Natural killer cell (primary cell): ENCODE measurements around the gene KRT36. TPM values are rescaled to one million over a fixed set of nuclear protein-coding genes. Genes with fewer than 3 reads are reported as not detected.

ENCODE experiments used
- ATAC-seq, 3 donors: fragments of 150-1000 bp in 2 of 3; fragments of 200-7000 bp in 1 of 3; cut with Tn5 transposase; 1 replicate in 1 of 3; 2 replicates in 2 of 3; pipeline ENCODE4 v1.10.0; 2021; ENCODE audit warnings: mild to moderate bottlenecking in 2 of 3, moderate library complexity in 2 of 3
- DNase-seq, 2 donors: peaks; one replicate each; pipeline versions ENCODE4 v3.0.0 to v3.0.0-alpha.2; 2013 to 2021; ENCODE audit warnings: mixed read lengths in 1 of 2
- H3K27ac ChIP-seq: one replicate; pipeline ENCODE4 v1.5.1; 2013; ENCODE audit warnings: mild to moderate bottlenecking, low read length
- H3K27me3 ChIP-seq: one replicate; pipeline ENCODE4 v1.6.1; 2013; ENCODE audit warnings: low read length; ENCODE audit not compliant: control insufficient read depth, insufficient read depth
- H3K36me3 ChIP-seq: one replicate; pipeline ENCODE4 v1.6.1; 2013; ENCODE audit warnings: low read length; ENCODE audit not compliant: control insufficient read depth, insufficient read depth
- H3K4me1 ChIP-seq: one replicate; pipeline ENCODE4 v1.6.1; 2013; ENCODE audit warnings: low read length; ENCODE audit not compliant: control insufficient read depth, insufficient read depth
- H3K4me3 ChIP-seq: one replicate; pipeline ENCODE4 v1.5.1; 2013; ENCODE audit warnings: low read length
- H3K9me3 ChIP-seq: one replicate; pipeline ENCODE4 v1.6.1; 2013; ENCODE audit warnings: low read length; ENCODE audit not compliant: control insufficient read depth, insufficient read depth
- H3K27ac Mint-ChIP-seq, 2 donors: one replicate each; pipeline ENCODE4 v1.8.0; 2022; ENCODE audit warnings: mild to moderate bottlenecking in 2 of 2, mixed read lengths in 2 of 2, moderate library complexity in 1 of 2
- H3K27me3 Mint-ChIP-seq, 2 donors: one replicate each; pipeline ENCODE4 v1.8.0; 2022; ENCODE audit warnings: low read depth in 2 of 2, mixed read lengths in 2 of 2
- H3K36me3 Mint-ChIP-seq: one replicate; pipeline ENCODE4 v1.8.0; 2022; ENCODE audit warnings: mixed read lengths
- H3K4me1 Mint-ChIP-seq, 2 donors: one replicate each; pipeline ENCODE4 v1.8.0; 2022; ENCODE audit warnings: mixed read lengths in 2 of 2
- H3K4me3 Mint-ChIP-seq: one replicate; pipeline ENCODE4 v1.8.0; 2022; ENCODE audit warnings: mild to moderate bottlenecking, moderate library complexity, mixed read lengths
- H3K9me3 Mint-ChIP-seq, 2 donors: one replicate each; pipeline ENCODE4 v1.8.0; 2022; ENCODE audit warnings: mixed read lengths in 2 of 2
- CTCF ChIP-seq: fragments of 200-600 bp; IDR thresholded peaks from one replicate; pipeline ENCODE4 v1.8.0; 2022; ENCODE audit warnings: antibody characterized with exemption
- WGBS: methylation state at CpG from one replicate; pipeline ENCODE4 v1.1.7; 2013; ENCODE audit warnings: missing lambda C conversion rate; ENCODE audit not compliant: insufficient coverage; 5-methylcytosine and 5-hydroxymethylcytosine counted together
- intact Hi-C: fragments of 100-400 bp; cut with micrococcal nuclease; formaldehyde crosslinking; loops from one replicate; pipeline ENCODE4 v1.14.2; 2022
- total RNA-seq, 4 donors: library from RNA; stranded (reverse); fragments of 120-200 nt in 1 of 4; gene quantifications; one replicate each; pipeline versions ENCODE4 v1.2.3 to v1.2.4, GENCODE V29; 2013 to 2022

The KRT36 gene
- total RNA-seq, 3 donors from 2014 or later (not counting 1 experiment from before 2014, with no cell fraction given) = not detected

GRCh38 chr17:41524261-41524660, 34.6 kb upstream of the KRT36 start:
- Histone ChIP-seq H3K27ac (no peak overlapping the region), H3K4me1 (peaks cover 16% of the 10 kb centered on the region), H3K36me3 (no peaks in the 10 kb centered on the region), H3K4me3 (no peak overlapping the region), H3K27me3 (peaks cover 23% of the 10 kb centered on the region), H3K9me3 (no peaks in the 10 kb centered on the region)
- 93% methylated on average over 11 of the region's 11 CpGs for WGBS
- Mint-ChIP-seq H3K4me1 (peaks cover 0 to 5% of the 10 kb centered on the region in 2 donors), H3K9me3 (no peaks in the 10 kb centered on the region), H3K27me3 (peaks cover 18 to 28% of the 10 kb centered on the region in 2 donors), H3K27ac (no peak overlapping the region), H3K4me3 (no peak overlapping the region), H3K36me3 (no peaks in the 10 kb centered on the region)
- TF ChIP-seq CTCF = no peak
- no peak for DNase-seq
- no peak for ATAC-seq
- intact Hi-C loops = no loop called here

- H3K4me1 ChIP-seq = peaks cover 16% of the 10 kb centered on the region
- no peaks in the 10 kb centered on the region for H3K36me3 ChIP-seq
- no peak overlapping the region for H3K4me3 ChIP-seq
- TF ChIP-seq CTCF = no peak
- Mint-ChIP-seq H3K36me3 (no peaks in the 10 kb centered on the region), H3K27ac (no peak overlapping the region), H3K4me3 (no peak overlapping the region), H3K9me3 (no peaks in the 10 kb centered on the region), H3K27me3 (peaks cover 13 to 23% of the 10 kb centered on the region in 2 donors), H3K4me1 (peaks cover 0 to 5% of the 10 kb centered on the region in 2 donors)
- intact Hi-C loops = no loop called here
- peaks cover 18% of the 10 kb centered on the region for H3K27me3 ChIP-seq
- no peak overlapping the region for H3K27ac ChIP-seq
- ATAC-seq (no peak), DNase-seq (no peak)
- no peaks in the 10 kb centered on the region for H3K9me3 ChIP-seq
- 92% methylated on average over 19 of the region's 19 CpGs for WGBS
These were observed 34.1 kb upstream of the KRT36 start for GRCh38 chr17:41523787-41524186.

DNA sequence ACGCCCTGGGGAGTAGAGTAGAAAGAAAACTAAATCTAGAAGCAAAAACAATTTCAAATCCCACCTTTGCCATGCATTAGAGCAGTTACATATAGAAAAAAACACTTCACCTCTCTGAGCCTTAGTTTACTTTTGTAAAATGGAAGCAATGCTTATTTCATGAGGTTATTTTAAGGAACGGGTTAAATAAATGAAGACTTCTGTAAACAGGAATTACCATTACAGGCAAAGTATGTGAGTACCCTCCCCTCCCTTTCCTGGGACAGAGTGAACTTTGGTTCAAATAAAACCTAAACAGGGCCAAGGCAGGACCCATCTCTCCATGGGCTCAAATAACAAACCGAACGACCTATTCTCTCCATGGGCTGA, 33.5 kb upstream of the KRT36 start:
- no peaks in the 10 kb centered on the region for H3K9me3 ChIP-seq
- peaks cover 13% of the 10 kb centered on the region for H3K4me1 ChIP-seq
- Mint-ChIP-seq H3K4me3 (no peak overlapping the region), H3K27ac (no peak overlapping the region), H3K4me1 (peaks cover 0 to under 1% of the 10 kb centered on the region in 2 donors), H3K9me3 (no peaks in the 10 kb centered on the region), H3K36me3 (no peaks in the 10 kb centered on the region), H3K27me3 (peaks cover 8 to 18% of the 10 kb centered on the region in 2 donors)
- ATAC-seq (no peak), DNase-seq (no peak)
- no peaks in the 10 kb centered on the region for H3K36me3 ChIP-seq
- no peak overlapping the region for H3K4me3 ChIP-seq
- H3K27me3 ChIP-seq = peaks cover 15% of the 10 kb centered on the region
- intact Hi-C loops = no loop called here
- 66% methylated on average over 2 of the region's 4 CpGs for WGBS
- no peak for TF ChIP-seq CTCF
- H3K27ac ChIP-seq = no peak overlapping the region
